GM12878 (cell line): ENCODE measurements around the gene BTNL8. TPM values are rescaled to one million over a fixed set of nuclear protein-coding genes. Genes with fewer than 3 reads are reported as not detected.

Experiments used
- ATAC-seq: fragments of 200-7000 bp; cut with Tn5 transposase; 3 replicates; pipeline ENCODE4 v1.9.1; 2020; ENCODE audit warnings: mild to moderate bottlenecking, moderate library complexity
- BruUV-seq: library from RNA; stranded (reverse); fragments of 400-500 nt; replicated peaks from 2 replicates; lab custom pipeline; 2021; lab: Mats Ljungman, UMichigan
- CTCF ChIA-PET: fragments of 300-600 bp; sonication (Branson Sonifier 250); formaldehyde crosslinking; extraction: SDS; loops from one replicate; lab custom pipeline; 2021; ENCODE audit warnings: inconsistent platforms; lab: Yijun Ruan, JAX
- POLR2A ChIA-PET: fragments of 350-600 bp; formaldehyde crosslinking; extraction: SDS; loops from one replicate; lab custom pipeline; 2021; ENCODE audit warnings: inconsistent platforms; lab: Charles Lee
- RAD21 ChIA-PET: fragments of 300-600 bp; sonication (Branson Sonifier 250); formaldehyde crosslinking; loops from one replicate; lab custom pipeline; 2023; ENCODE audit warnings: antibody characterized with exemption; ENCODE audit not compliant: unreplicated experiment; lab: Charles Lee
- SMC1A ChIA-PET: fragments of 300-600 bp; sonication (Branson Sonifier 250); formaldehyde crosslinking; loops from one replicate; lab custom pipeline; 2023; ENCODE audit not compliant: unreplicated experiment, uncharacterized antibody; lab: Charles Lee
- DNase-seq: peaks from one replicate; pipeline ENCODE4 v3.0.0-alpha.2; 2011; ENCODE audit warnings: low read depth, low spot score
- FAIRE-seq: peaks from 3 replicates; lab custom pipeline; 2011; peaks lifted over from hg19 to GRCh38; lab: Jason Lieb, UNC
- H2AFZ ChIP-seq: 2 replicates; pipeline ENCODE4 v1.6.0; 2011; ENCODE audit warnings: low read depth, low read length, control low read depth; ENCODE audit not compliant: control insufficient read depth
- H3K27ac ChIP-seq: 2 replicates; pipeline ENCODE4 v1.5.1; 2011; ENCODE audit warnings: control low read depth; ENCODE audit not compliant: control insufficient read depth, insufficient read depth
- H3K27me3 ChIP-seq, 2 experiments: replicated peaks in 1 of 2; 2 replicates each; pipeline versions ENCODE4 v1.6.0 to v1.6.1; 2011; ENCODE audit warnings: low read length in 1 of 2; ENCODE audit not compliant: control insufficient read depth in 2 of 2, insufficient read depth in 2 of 2
- H3K36me3 ChIP-seq, 2 experiments: 2 replicates each; pipeline ENCODE4 v1.5.1; 2011; ENCODE audit warnings: low read length in 1 of 2; ENCODE audit not compliant: control insufficient read depth in 2 of 2, insufficient read depth in 2 of 2
- H3K4me1 ChIP-seq: 2 replicates; pipeline ENCODE4 v1.6.1; 2011; ENCODE audit warnings: mild to moderate bottlenecking, low read length, moderate library complexity, mixed read lengths; ENCODE audit not compliant: control insufficient read depth, insufficient read depth
- H3K4me2 ChIP-seq: 2 replicates; pipeline ENCODE4 v1.6.0; 2011; ENCODE audit warnings: control low read depth; ENCODE audit not compliant: control insufficient read depth, insufficient read depth
- H3K4me3 ChIP-seq: fragments of 200-600 bp; sonication (generic); 2 replicates; pipeline ENCODE4 v1.5.1; 2016
- H3K79me2 ChIP-seq: 2 replicates; pipeline ENCODE4 v1.6.0; 2011; ENCODE audit warnings: low read length; ENCODE audit not compliant: control insufficient read depth, insufficient read depth
- H3K9ac ChIP-seq: 2 replicates; pipeline ENCODE4 v1.8.0; 2011; ENCODE audit warnings: low read length, control low read depth, mixed read lengths; ENCODE audit not compliant: control insufficient read depth, insufficient read depth
- H3K9me3 ChIP-seq: replicated peaks from 3 replicates; pipeline ENCODE4 v1.5.1; 2011; ENCODE audit warnings: mild to moderate bottlenecking, low read length; ENCODE audit not compliant: control insufficient read depth, insufficient read depth
- H4K20me1 ChIP-seq: 2 replicates; pipeline ENCODE4 v1.6.0; 2011; ENCODE audit not compliant: control insufficient read depth, insufficient read depth
- IRF3 ChIP-seq: fragments of 450-650 bp; IDR thresholded peaks from 2 replicates; pipeline ENCODE4 v1.6.1; 2014; ENCODE audit warnings: mild to moderate bottlenecking
- IRF4 ChIP-seq: IDR thresholded peaks from 2 replicates; pipeline ENCODE4 v1.6.1; 2011; ENCODE audit warnings: low read depth, low read length
- PML ChIP-seq: IDR thresholded peaks from 2 replicates; pipeline ENCODE4 v1.6.1; 2012; ENCODE audit warnings: low read length, inconsistent platforms
- ZBTB33 ChIP-seq: fragments of 450-650 bp; IDR thresholded peaks from 2 replicates; pipeline ENCODE4 v1.6.1; 2017; ENCODE audit warnings: mild to moderate bottlenecking
- WGBS: methylation state at CpG from one replicate; pipeline ENCODE4 v1.1.6; 2016; ENCODE audit warnings: low lambda C conversion rate; ENCODE audit not compliant: insufficient replicate concordance, insufficient coverage; ENCODE audit errors: missing lambda C conversion rate; 5-methylcytosine and 5-hydroxymethylcytosine counted together
- in situ Hi-C: fragments of 300-500 bp; cut with MboI; formaldehyde crosslinking; loops from 9 replicates; pipeline ENCODE4 v1.14.3; 2018; ENCODE audit warnings: mixed read lengths
- intact Hi-C: fragments of 100-400 bp; cut with micrococcal nuclease; formaldehyde crosslinking; loops from one replicate; pipeline ENCODE4 v1.14.2; 2022; ENCODE audit not compliant: unreplicated experiment
- polyA plus RNA-seq, 11 experiments: library from polyadenylated mRNA; depleted of rRNA in 4 of 11; unstranded in 6 of 11; stranded (reverse) in 5 of 11; fragments of >200 nt; fragmentation: Nextera tagmentation in 4 of 11; fragmentation: Illumina TruSeq in 1 of 11; extraction: Ambion mirVana in 4 of 11; extraction: Trizol in 1 of 11; gene quantifications; 1 replicate in 1 of 11; 2 replicates in 10 of 11; pipeline versions ENCODE4 v1.2.1 to v1.2.3, GENCODE V29; 2011 to 2016; ENCODE audit warnings: inconsistent platforms in 2 of 11, missing spikeins in 2 of 11, low read depth in 1 of 11
- total RNA-seq, 4 experiments: library from RNA; depleted of rRNA in 3 of 4; stranded (reverse); fragments of >200 nt in 3 of 4; fragmentation: Illumina TruSeq in 1 of 4; extraction: Trizol in 1 of 4; gene quantifications; 2 replicates each; pipeline versions ENCODE4 v1.2.1 to v1.2.3, GENCODE V29; 2013 to 2021

Gene BTNL8
- total and polyA plus RNA-seq, 10 of the 15 experiments (the other 5 are each of a cell fraction or from before 2014, with no cell fraction given) = 0.13 to 3.4 (median 0.26) TPM; not detected in 2

- no peak for TF ChIP-seq ZBTB33
Measured at GRCh38 chr5:180852495-180852894, 46.5 kb upstream of the BTNL8 start (continued).

GRCh38 chr5:180853121-180853847, 45.7 kb upstream of the BTNL8 start:
- WGBS = 96% methylated on average over 13 of the region's 13 CpGs
- Histone ChIP-seq H3K27me3 (no peaks in the 10 kb centered on the region), H3K4me2 (no peak overlapping the region), H2AFZ (no peak overlapping the region), H3K27ac (no peak overlapping the region), H3K79me2 (no peaks in the 10 kb centered on the region; the same call in 1 of the 2 replicates), H3K9me3 (peaks cover 38% of the 10 kb centered on the region), H3K9ac (no peak overlapping the region), H3K36me3 (peaks cover 12 to 28% of the 10 kb centered on the region in 2 experiments), H4K20me1 (no peaks in the 10 kb centered on the region), H3K4me3 (no peak overlapping the region), H3K4me1 (no peaks in the 10 kb centered on the region; the same call in 1 of the 2 replicates)
- in situ Hi-C loops = no loop called here
- BruUV-seq = no TSS peak
- ChIA-PET POLR2A (no interaction called here), RAD21 (interaction anchor here (0.5 kb wide), 1 partner anchor 20 kb away, joined by 3 read pairs; no protein-coding TSS in a partner anchor), SMC1A (no interaction called here), CTCF (no interaction called here)
- ATAC-seq = no peak
- intact Hi-C loops = no loop called here
- DNase-seq = no peak
- FAIRE-seq = no peak
- no peak for TF ChIP-seq PML

GRCh38 chr5:180853848-180854176, 45.1 kb upstream of the BTNL8 start:
- RAD21 ChIA-PET = no interaction called here
- TF ChIP-seq IRF3 = no peak
- no peak for TF ChIP-seq IRF4
- FAIRE-seq (no peak), ATAC-seq (no peak), DNase-seq (no peak)
- no peaks in the 10 kb centered on the region; the same call in 1 of the 2 replicates for H3K4me1 ChIP-seq
- H3K27ac ChIP-seq = no peak overlapping the region
- in situ Hi-C loops = no loop called here
- H3K9ac ChIP-seq = no peak overlapping the region
- H3K36me3 ChIP-seq = peaks cover 12 to 28% of the 10 kb centered on the region in 2 experiments
- CTCF ChIA-PET = no interaction called here
- intact Hi-C loops = no loop called here
- H4K20me1 ChIP-seq = no peaks in the 10 kb centered on the region
- H3K27me3 ChIP-seq = no peaks in the 10 kb centered on the region
- SMC1A ChIA-PET = no interaction called here
- no TSS peak for BruUV-seq
- H3K79me2 ChIP-seq = peaks cover 1% of the 10 kb centered on the region
- H3K4me3 ChIP-seq = no peak overlapping the region
- POLR2A ChIA-PET = no interaction called here
- H3K4me2 ChIP-seq = no peak overlapping the region
- no peak overlapping the region for H2AFZ ChIP-seq
- peaks cover 33% of the 10 kb centered on the region for H3K9me3 ChIP-seq
- 100% methylated on average over 1 of the region's 1 CpG for WGBS
